Natural killer cell treated with Interleukin-12 subunit alpha and Interleukin-12 subunit beta and Interleukin-15 and Interleukin-18, amount 100 ng/mL, for 72 hours (primary cell): Measurements from ENCODE around the gene SPATA17. TPM values are rescaled to one million over a fixed set of nuclear protein-coding genes. Genes with fewer than 3 reads are reported as not detected.
"Not testable (repeated sequence)": the region's sequence is repeated elsewhere in the genome, so short reads cannot be mapped to it uniquely, and the experiment has no call there.

ENCODE experiments used
- ATAC-seq, 2 donors: fragments of 150-1000 bp; cut with Tn5 transposase in 1 of 2; sonication (Bioruptor Pico), chemical (Tn5 transposase) in 1 of 2; 2 replicates each; pipeline ENCODE4 v1.10.0; 2021
- DNase-seq: peaks from one replicate; pipeline ENCODE4 v3.0.0; 2022; ENCODE audit warnings: low spot score
- H3K27ac Mint-ChIP-seq, 2 donors: 1 replicate in 1 of 2; 2 replicates in 1 of 2; pipeline ENCODE4 v1.8.0; 2022; ENCODE audit warnings: mixed read lengths in 2 of 2, mild to moderate bottlenecking in 1 of 2, moderate library complexity in 1 of 2
- H3K27me3 Mint-ChIP-seq, 2 donors: 1 replicate in 1 of 2; 2 replicates in 1 of 2; pipeline ENCODE4 v1.8.0; 2022; ENCODE audit warnings: mixed read lengths in 2 of 2
- H3K36me3 Mint-ChIP-seq: one replicate; pipeline ENCODE4 v1.8.0; 2022; ENCODE audit warnings: mixed read lengths
- H3K4me1 Mint-ChIP-seq, 2 donors: 1 replicate in 1 of 2; 2 replicates in 1 of 2; pipeline ENCODE4 v1.8.0; 2022; ENCODE audit warnings: low read depth in 2 of 2, mixed read lengths in 2 of 2, mild to moderate bottlenecking in 1 of 2
- H3K4me3 Mint-ChIP-seq: one replicate; pipeline ENCODE4 v1.8.0; 2022; ENCODE audit warnings: mixed read lengths
- H3K9me3 Mint-ChIP-seq: 2 replicates; pipeline ENCODE4 v1.8.0; 2022; ENCODE audit warnings: mixed read lengths
- total RNA-seq, 2 donors: library from RNA; stranded (reverse); gene quantifications; one replicate each; pipeline ENCODE4 v1.2.3, GENCODE V29; 2022

SPATA17 gene
- not detected for total RNA-seq

- Mint-ChIP-seq H3K4me3 (peak within 1 kb of the TSS; percentile 91), H3K36me3 (no peaks in the 10 kb centered on the region), H3K4me1 (peaks cover 20 to 29% of the 10 kb centered on the region in 2 donors), H3K9me3 (no peaks in the 10 kb centered on the region), H3K27me3 (peaks cover 7% of the 10 kb centered on the region in 2 donors), H3K27ac (peak within 1 kb of the TSS; percentile 98 to 99)
- peak; percentile 91 to 93 for ATAC-seq
- peak; percentile 83 for DNase-seq
These were observed at the start of gene SPATA17, which contains the start of gene GPATCH2 for GRCh38 chr1:217630711-217631591. Gene SPATA17 (plus strand): TSS chr1:217631344. CDS start chr1:217631379, 35 bp downstream. Gene GPATCH2 (minus strand): TSS chr1:217631090. CDS start chr1:217630971, 119 bp downstream.

- not testable (repeated sequence) for H3K36me3 Mint-ChIP-seq, DNase-seq, H3K27me3 Mint-ChIP-seq, ATAC-seq, H3K4me1 Mint-ChIP-seq, H3K4me3 Mint-ChIP-seq, H3K27ac Mint-ChIP-seq, H3K9me3 Mint-ChIP-seq
These were observed 46.8 kb upstream of the SPATA17 start for GRCh38 chr1:217584286-217584811.

GRCh38 chr1:217585577-217585976 is 45.6 kb upstream of the SPATA17 start:
- H3K4me1 Mint-ChIP-seq = no peaks in the 10 kb centered on the region
- H3K4me3 Mint-ChIP-seq = no peak overlapping the region
- no peak for DNase-seq
- no peaks in the 10 kb centered on the region for H3K27me3 Mint-ChIP-seq
- ATAC-seq = peak in 1 of 2 donors; percentile 27
- no peak overlapping the region for H3K27ac Mint-ChIP-seq
- no peaks in the 10 kb centered on the region for H3K36me3 Mint-ChIP-seq
- no peaks in the 10 kb centered on the region for H3K9me3 Mint-ChIP-seq

GRCh38 chr1:217586586-217586985 is 44.6 kb upstream of the SPATA17 start:
- Mint-ChIP-seq H3K27ac (no peak overlapping the region), H3K4me1 (no peaks in the 10 kb centered on the region), H3K4me3 (no peak overlapping the region), H3K27me3 (no peaks in the 10 kb centered on the region), H3K36me3 (no peaks in the 10 kb centered on the region), H3K9me3 (no peaks in the 10 kb centered on the region)
- DNase-seq (no peak), ATAC-seq (no peak)

GRCh38 chr1:217590598-217590997 is 40.5 kb upstream of the SPATA17 start:
- H3K4me1 Mint-ChIP-seq = no peaks in the 10 kb centered on the region
- no peak for DNase-seq
- no peaks in the 10 kb centered on the region for H3K36me3 Mint-ChIP-seq
- no peak for ATAC-seq
- H3K27me3 Mint-ChIP-seq = no peaks in the 10 kb centered on the region
- no peak overlapping the region for H3K4me3 Mint-ChIP-seq
- H3K9me3 Mint-ChIP-seq = no peaks in the 10 kb centered on the region
- H3K27ac Mint-ChIP-seq = no peak overlapping the region

- Mint-ChIP-seq H3K4me1 (no peaks in the 10 kb centered on the region), H3K27me3 (no peaks in the 10 kb centered on the region), H3K36me3 (peaks cover 9% of the 10 kb centered on the region), H3K4me3 (no peak overlapping the region), H3K27ac (no peak overlapping the region), H3K9me3 (no peaks in the 10 kb centered on the region)
- ATAC-seq (no peak), DNase-seq (no peak)
These were observed 32.0 kb upstream of the SPATA17 start for GRCh38 chr1:217599154-217599553.

GRCh38 chr1:217602380-217602779 is 28.8 kb upstream of the SPATA17 start:
- H3K36me3 Mint-ChIP-seq = peaks cover 9% of the 10 kb centered on the region
- ATAC-seq (no peak), DNase-seq (no peak)
- no peaks in the 10 kb centered on the region for H3K4me1 Mint-ChIP-seq
- H3K27ac Mint-ChIP-seq = no peak overlapping the region
- H3K27me3 Mint-ChIP-seq = no peaks in the 10 kb centered on the region
- H3K9me3 Mint-ChIP-seq = no peaks in the 10 kb centered on the region
- H3K4me3 Mint-ChIP-seq = no peak overlapping the region

GRCh38 chr1:217605390-217605789 is 25.8 kb upstream of the SPATA17 start:
- DNase-seq = no peak
- Mint-ChIP-seq H3K4me3 (no peak overlapping the region), H3K36me3 (peaks cover 6% of the 10 kb centered on the region), H3K27me3 (no peaks in the 10 kb centered on the region), H3K4me1 (no peaks in the 10 kb centered on the region), H3K9me3 (no peaks in the 10 kb centered on the region), H3K27ac (no peak overlapping the region)
- ATAC-seq = no peak

- DNase-seq = no peak
- H3K4me3 Mint-ChIP-seq = no peak overlapping the region
- no peak overlapping the region for H3K27ac Mint-ChIP-seq
- no peaks in the 10 kb centered on the region for H3K36me3 Mint-ChIP-seq
- no peak for ATAC-seq
- H3K9me3 Mint-ChIP-seq = no peaks in the 10 kb centered on the region
- no peaks in the 10 kb centered on the region for H3K27me3 Mint-ChIP-seq
- peaks cover 0 to 5% of the 10 kb centered on the region in 2 donors for H3K4me1 Mint-ChIP-seq
These were observed 16.9 kb upstream of the SPATA17 start for GRCh38 chr1:217614200-217614712.

- peaks cover 10 to 14% of the 10 kb centered on the region in 2 donors for H3K4me1 Mint-ChIP-seq
- peaks cover 16% of the 10 kb centered on the region for H3K36me3 Mint-ChIP-seq
- H3K27ac Mint-ChIP-seq = no peak overlapping the region
- ATAC-seq (no peak), DNase-seq (no peak)
- no peaks in the 10 kb centered on the region for H3K27me3 Mint-ChIP-seq
- H3K4me3 Mint-ChIP-seq = no peak overlapping the region
- no peaks in the 10 kb centered on the region for H3K9me3 Mint-ChIP-seq
These were observed 14.0 kb upstream of the SPATA17 start for GRCh38 chr1:217617126-217617525.

- H3K27ac Mint-ChIP-seq = peak overlapping the region in 1 of 2 donors; percentile 37
- no peaks in the 10 kb centered on the region for H3K27me3 Mint-ChIP-seq
- ATAC-seq (peak; percentile 69 to 96), DNase-seq (no peak)
- H3K9me3 Mint-ChIP-seq = no peaks in the 10 kb centered on the region
- H3K4me3 Mint-ChIP-seq = peak overlapping the region; percentile 24
- peaks cover 14 to 19% of the 10 kb centered on the region in 2 donors for H3K4me1 Mint-ChIP-seq
- H3K36me3 Mint-ChIP-seq = peaks cover 16% of the 10 kb centered on the region
These were observed 10.3 kb upstream of the SPATA17 start for GRCh38 chr1:217620814-217621213.

- Mint-ChIP-seq H3K27me3 (no peaks in the 10 kb centered on the region), H3K9me3 (no peaks in the 10 kb centered on the region), H3K4me3 (no peak overlapping the region), H3K36me3 (peaks cover 16% of the 10 kb centered on the region), H3K4me1 (peaks cover 14 to 19% of the 10 kb centered on the region in 2 donors), H3K27ac (no peak overlapping the region)
- no peak for ATAC-seq
- DNase-seq = no peak
These were observed 9.1 kb upstream of the SPATA17 start for GRCh38 chr1:217622042-217622441.

GRCh38 chr1:217626321-217626720 is 4.8 kb upstream of the SPATA17 start:
- no peak overlapping the region for H3K27ac Mint-ChIP-seq
- no peaks in the 10 kb centered on the region for H3K9me3 Mint-ChIP-seq
- no peak overlapping the region for H3K4me3 Mint-ChIP-seq
- ATAC-seq = no peak
- no peak for DNase-seq
- H3K36me3 Mint-ChIP-seq = no peaks in the 10 kb centered on the region
- no peaks in the 10 kb centered on the region for H3K27me3 Mint-ChIP-seq
- H3K4me1 Mint-ChIP-seq = peaks cover 23 to 33% of the 10 kb centered on the region in 2 donors

GRCh38 chr1:217627431-217627830 is 3.7 kb upstream of the SPATA17 start:
- no peak overlapping the region for H3K4me3 Mint-ChIP-seq
- no peak for DNase-seq
- H3K27me3 Mint-ChIP-seq = no peaks in the 10 kb centered on the region
- no peak for ATAC-seq
- H3K27ac Mint-ChIP-seq = no peak overlapping the region
- peaks cover 24 to 35% of the 10 kb centered on the region in 2 donors for H3K4me1 Mint-ChIP-seq
- H3K9me3 Mint-ChIP-seq = no peaks in the 10 kb centered on the region
- H3K36me3 Mint-ChIP-seq = no peaks in the 10 kb centered on the region
